Suppressor macrophage treated with lipopolysaccharide for 1 hour (primary cell): Measurements from ENCODE around the gene CARD18.
A peak's percentile ranks its signal among the peaks of the same experiment; 100 is the strongest.

Experiments used
- DNase-seq, 3 donors: peaks; one replicate each; pipeline ENCODE4 v3.0.0-alpha.2; 2020 to 2022

Gene CARD18, protein sequence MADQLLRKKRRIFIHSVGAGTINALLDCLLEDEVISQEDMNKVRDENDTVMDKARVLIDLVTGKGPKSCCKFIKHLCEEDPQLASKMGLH

DNA sequence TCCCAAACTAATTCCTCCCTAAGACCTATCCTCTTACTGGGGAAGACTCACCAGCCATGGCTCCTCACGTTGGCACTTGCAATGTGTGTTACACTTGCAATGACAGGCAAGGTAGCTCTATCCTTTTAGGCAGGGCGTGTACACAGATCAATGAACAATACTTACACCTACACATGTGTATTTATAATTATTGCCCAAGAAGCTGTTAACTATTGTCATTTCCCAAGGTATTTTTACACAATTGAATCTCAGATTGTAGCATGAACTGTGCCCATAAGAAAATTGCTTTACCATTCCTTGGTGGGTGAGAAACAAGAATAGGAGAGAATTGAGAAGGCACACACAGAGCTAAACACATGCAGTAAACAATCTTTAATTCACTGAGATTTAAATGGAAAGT, at the start of gene CARD18:
CARD18 (minus strand) TSS at position 101 of the 400 bp plus-strand sequence; CDS start at position 58, 43 bp downstream.
- no peak for DNase-seq

DNA sequence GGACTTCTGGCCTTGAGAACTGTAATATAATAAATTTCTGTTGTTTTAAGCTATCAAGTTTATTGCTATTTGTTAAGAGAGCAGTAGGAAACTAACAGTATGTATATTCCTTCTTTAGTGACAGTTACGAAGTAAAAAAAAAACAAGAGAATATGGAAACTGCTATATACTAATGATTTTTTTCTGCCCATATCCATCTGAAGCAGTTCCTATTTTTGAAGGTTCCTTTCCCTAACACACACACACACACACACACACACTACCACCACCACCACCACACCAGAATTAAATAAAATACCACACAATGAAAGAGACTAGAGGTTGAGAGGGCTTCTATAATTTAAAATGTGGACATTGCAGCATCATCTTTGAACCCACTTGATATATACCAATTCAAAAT, 44.4 kb upstream of the CARD18 start:
- DNase-seq: no peak

DNA sequence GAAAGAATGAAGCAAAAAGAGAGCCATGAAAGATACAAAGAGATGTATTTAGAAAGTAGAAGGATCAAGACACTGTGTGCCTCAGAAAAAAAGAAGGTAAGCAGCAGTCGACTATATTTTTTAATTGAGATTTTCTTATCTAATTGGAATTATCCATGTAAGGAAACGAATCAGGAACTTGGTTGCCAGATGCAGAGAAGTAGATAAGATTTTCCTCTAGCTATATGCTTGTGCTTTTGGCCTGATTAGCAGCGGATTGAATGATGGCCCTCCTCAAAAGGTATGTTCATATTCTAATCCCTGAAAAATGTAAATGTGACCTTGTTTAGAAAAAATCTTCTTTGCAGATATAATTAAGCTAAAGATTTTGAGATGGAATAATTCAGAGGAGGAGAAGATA, 43.9 kb upstream of the CARD18 start:
- no peak for DNase-seq

DNA sequence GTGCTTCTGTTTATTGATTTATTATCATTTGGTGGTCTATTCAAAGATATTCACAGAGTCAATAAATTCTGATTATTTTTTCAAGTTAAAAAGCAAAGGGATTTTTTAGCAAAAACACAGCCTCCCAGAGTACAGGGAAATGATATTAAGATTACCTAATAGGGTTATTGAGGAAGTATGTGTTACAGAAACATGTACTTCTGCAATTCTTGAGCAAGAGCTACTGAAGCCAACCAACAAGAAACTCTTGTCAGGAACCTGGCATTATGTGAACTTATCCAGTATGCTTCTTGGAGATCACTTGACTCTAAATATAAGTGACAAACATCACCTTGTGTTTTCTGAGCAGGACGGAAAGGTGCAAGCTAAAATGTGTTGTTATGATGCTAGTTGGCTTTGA, 42.0 kb upstream of the CARD18 start:
- DNase-seq: peak; percentile 69 to 91 (median 91)

DNA sequence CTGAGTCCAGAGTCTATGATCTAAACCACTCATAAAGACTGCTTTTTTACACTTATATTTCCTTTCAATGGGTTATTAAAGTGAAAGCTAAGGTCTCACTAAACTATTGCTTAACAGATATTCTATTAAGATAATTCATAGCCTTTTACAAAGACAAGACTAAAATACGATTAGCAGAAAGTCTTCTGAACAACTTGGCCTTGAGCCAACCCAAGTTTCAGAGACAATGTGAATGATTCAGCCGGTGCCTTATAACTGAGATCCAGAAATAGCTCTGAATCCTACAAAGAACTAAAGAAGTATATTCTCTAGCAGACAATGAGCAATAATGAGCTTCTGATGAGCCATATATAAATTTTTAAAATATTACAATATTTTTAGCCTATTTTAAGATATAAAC, 41.5 kb upstream of the CARD18 start:
- DNase-seq: peak; percentile 77 to 94 (median 88)

DNA sequence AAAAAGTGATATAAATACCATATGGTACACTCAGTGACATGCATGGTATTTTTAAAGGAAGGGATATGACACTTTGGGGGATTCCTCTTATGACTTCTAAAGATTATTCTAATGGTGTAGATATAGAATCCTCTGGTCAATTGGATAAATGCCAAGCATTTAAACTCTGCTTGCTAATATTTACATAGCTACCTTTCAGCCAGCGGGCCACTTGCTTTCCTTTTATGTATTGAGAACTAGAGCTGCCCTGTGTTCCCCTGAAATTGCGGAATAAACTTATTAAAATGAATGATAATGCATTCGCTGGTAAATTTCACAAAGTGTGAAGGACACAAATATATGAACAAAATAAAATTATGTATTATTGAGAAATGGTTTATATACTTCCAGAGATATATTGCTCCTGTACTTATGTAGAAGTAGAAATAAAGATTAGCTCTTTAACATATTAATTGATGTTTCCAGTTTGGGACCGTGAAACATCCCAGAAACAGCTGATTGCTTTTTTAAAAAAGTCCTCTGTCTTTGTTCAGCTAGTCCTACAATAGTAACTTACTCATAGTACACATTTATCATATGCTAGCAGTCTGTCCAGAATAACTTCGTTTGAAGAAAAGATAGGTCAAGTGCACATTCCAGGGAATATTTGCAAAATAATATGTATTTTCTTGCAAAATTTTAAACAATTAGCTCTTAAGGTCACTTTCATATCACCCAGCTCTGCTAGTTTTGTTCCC, 40.1 kb upstream of the CARD18 start:
- no peak for DNase-seq

DNA sequence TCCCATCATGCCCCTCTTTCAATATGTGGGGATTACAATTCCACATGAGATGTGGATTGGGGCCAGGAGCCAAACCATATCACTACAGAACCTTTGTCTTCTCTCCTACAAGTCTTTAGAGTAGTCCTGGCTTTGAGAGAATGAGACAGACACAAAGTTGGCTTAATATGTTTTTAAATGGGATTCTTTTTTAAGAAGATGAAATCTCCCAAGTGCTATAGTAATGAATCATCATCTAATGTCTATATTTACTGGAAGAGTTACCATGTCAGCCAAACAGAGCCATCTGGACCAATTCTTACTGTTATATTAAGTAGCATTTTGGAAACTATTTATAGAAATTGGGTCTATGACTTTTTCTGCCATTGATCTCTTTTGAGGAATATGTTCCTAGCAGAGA, 38.1 kb upstream of the CARD18 start:
- DNase-seq: no peak

DNA sequence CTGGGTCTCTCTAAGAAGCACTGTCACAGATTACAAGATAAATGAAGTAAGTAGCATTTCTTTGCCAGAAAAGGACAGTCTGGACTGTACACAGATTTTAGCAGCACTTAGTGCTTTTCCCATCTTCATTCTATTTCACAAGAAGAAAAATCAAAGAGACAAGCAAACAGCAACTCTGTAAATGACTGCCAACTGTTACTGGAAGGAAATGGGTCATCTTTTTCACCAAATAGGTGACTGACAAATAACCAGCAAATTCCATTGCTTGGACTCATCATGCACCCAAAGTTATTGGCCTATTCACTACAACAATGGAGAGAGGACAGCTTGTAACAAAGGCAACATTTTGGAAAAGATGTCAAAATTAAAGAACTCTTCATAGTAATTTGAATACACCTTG, 28.9 kb upstream of the CARD18 start:
- DNase-seq: peak in 1 of 3 donors; percentile 17

DNA sequence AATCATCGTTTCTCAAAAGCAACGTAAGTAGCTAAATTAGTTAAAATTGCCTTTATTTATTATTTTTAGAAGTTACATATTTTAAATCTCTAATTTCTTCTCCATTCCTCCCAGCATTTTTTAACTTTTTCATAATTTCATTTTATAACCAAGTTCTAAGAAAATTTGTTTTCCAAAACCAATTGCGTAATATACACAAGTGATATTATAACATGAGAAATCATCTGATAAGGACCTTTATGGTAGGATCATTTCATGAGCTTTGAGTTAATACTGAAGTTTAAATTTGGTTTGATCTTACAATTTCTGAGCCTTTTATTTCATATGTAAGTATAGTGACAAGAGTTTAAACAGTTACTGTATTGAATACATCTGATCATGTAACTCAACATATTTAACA, 27.7 kb upstream of the CARD18 start:
- peak in 1 of 3 donors; percentile 10 for DNase-seq

DNA sequence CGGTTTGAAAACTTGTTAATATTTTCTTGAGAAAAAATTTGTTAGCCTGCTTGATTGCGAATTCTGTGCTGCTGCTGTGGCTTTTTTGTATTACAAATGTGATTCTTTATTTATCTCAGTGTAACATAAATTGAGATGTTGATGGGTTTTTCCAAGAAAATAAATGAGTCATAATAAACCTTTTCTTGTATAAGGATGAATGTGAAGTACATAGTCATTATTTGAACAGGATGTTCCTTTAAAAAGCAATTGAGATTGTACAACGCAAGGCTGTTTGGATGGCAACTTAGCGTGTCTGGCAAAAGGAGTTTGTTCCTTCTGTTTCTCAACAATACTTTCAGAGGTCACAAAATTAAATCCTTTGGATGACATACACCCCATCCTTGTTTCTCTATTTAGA, 24.6 kb upstream of the CARD18 start:
- peak in 2 of 3 donors; percentile 59 to 60 for DNase-seq

DNA sequence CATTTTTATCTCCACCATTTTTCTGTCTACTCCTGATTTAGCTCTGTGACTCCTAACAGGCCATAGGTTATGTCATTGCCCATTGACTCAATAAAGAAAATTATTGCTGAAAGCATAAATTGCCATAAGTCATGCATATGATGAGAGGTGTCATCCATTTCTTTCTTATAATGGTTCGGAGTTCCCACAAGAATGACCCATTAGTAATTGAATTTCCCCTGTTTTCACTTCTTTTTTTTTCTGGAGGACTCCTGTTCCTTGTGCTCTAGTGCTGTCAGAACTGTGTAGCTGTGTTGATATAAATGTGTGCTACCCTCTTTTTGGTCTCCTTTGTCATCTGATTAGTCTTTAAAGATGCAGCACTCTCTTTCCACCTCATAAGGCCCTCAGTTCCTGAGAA, 22.9 kb upstream of the CARD18 start:
- DNase-seq: peak; percentile 67 to 95 (median 93)

DNA sequence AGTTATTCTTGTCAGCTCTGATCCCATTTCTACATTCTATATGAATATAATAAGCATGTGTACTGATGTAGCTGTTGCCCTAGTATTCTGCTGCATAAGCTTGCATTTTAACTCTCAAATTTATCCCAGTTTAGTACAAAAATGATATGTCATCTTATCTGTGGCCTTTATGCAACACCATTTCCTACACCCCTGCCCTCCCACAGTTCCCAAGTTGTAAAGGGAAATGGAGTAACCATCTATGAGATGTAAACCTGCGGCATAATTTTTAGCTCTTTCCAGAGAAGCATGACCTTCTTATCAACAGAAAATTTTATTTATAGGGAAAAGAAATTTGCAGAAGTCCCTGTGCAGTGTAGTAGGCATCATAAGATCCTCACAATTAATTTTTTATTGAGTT, 18.9 kb upstream of the CARD18 start:
- DNase-seq: peak; percentile 42 to 61 (median 56)

DNA sequence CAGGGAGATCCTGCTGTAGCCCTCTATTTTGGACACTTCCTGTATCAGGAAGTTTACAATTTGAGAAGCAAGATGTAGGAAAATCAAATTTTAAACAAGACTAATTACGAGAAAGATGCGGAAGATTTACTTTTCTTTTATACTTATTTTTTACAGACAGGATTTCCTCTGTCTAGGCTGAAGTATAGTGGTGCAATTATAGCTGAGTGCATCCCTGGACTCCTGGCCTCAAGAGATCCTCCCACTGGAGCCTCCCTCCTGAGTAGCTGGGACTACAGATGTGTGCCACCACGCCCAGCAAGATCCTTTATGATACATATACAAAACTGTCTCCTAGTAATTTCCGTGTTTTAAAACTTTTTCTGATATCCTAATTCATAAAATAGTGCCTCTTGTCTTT, 17.2 kb upstream of the CARD18 start:
- no peak for DNase-seq

DNA sequence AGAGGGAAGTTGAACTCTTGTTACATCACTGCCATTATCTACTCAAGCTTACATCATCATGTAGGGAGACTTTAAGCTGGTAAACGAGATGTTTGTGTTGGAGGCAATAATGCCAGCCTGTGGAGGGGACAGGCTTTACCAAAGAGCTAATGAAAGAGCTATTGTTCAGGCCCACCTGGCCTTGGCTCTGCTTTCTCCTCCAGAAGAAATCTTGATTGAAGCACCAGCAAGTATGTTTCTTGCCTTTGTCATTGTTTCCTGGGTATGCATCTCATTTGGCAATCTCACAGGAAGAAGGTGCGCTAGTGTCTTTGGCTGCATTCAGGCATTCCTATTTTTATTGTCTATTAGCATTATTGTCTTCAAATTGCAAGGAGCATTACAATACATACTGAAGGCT, 16.7 kb upstream of the CARD18 start:
- DNase-seq: no peak

DNA sequence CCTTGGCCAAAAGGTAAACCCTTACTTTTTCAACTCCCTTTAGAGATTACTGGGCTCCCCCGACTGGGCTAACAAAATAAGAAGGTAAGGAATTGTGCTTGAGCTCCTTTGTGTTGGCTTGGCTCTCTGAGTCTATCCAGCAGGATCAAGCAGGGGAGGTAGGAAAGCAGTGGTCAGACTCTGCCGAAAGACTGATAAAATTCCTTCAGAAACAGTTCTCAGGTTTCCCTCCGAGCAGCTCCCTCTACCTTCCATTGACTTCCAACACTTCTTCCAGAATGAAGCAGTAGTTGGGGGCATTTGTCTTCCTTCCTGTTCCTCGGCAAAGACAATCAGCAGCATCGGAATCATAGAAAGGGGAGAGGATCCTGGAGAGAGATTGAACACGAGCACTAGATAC, 16.1 kb upstream of the CARD18 start:
- DNase-seq: no peak

DNA sequence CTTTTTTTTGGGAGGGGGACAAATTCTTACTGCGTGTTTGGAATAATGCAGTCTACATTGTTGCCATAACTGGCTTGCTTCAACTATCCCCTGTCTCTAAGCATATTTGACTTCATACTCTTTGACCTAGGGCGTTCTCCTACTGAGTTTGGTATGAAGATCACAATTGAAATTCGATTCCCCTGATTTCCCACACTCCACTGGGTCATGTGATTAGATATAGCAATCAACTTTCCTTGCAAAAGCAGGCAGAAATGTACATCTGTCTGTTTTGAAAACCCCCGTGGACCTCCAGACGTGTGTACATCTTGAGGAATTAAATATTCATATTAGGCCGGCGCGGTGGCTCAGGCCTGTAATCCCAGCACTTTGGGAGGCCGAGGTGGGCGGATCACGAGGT, 13.8 kb upstream of the CARD18 start:
- DNase-seq: no peak

DNA sequence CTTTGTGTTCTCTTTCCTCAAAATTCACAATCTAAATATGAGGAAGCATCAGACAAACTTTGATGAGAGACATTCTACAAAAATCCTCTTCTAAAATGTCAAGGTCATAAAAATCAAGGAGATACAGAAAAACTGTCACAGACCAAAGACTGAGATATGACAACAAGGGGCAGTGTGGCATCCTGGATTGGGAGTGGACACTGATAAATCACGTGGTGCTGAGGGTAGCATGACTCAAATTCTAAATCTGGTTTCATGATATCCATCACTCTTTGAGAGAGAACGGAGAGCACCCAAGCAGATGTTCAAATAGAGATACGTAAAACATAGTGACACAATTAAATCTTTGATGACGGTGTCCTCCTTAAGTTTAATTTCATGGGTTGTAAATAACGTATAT, 13.0 kb upstream of the CARD18 start:
- DNase-seq: peak in 2 of 3 donors; percentile 10 to 36

DNA sequence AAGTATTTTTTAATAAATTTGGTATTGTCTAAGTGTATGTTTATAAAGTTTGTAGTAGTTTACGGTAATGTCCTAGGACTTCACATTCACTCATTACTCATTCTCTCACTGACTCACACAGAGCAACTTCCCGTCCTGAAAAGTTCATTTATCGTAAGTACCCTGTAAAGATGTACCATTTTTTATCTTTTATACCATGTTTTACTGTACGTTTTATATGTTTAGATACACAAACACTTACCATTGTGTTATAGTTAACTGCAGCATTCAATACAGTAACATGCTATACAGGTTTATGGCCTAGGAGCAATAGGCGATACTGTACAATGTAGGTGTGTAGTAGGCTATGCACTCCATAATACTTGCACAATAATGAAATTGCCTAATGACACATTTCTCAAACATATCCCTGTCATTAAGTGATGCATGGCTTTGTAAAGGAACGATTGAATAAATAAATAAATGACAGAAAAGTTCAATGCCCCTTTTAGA, 12.5 kb upstream of the CARD18 start:
- peak; percentile 29 to 79 (median 71) for DNase-seq

DNA sequence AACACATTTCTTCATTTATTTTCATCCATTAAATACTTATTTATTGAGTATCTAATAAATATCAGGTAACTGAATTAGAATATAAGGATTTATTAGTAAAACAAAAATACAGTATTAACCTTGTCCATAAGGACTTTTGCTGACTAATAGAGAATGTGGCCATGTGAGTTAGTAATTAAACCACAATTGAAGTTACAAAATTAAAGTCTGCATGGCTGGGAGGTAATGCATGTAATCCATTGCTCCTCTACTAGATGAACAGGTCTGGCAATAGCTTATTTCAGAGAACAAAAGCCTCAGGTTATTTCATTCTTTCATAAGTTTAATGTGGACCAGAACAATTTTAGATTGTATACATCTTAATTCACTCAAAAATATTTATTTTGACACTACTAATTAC, 9.9 kb upstream of the CARD18 start:
- DNase-seq: no peak

DNA sequence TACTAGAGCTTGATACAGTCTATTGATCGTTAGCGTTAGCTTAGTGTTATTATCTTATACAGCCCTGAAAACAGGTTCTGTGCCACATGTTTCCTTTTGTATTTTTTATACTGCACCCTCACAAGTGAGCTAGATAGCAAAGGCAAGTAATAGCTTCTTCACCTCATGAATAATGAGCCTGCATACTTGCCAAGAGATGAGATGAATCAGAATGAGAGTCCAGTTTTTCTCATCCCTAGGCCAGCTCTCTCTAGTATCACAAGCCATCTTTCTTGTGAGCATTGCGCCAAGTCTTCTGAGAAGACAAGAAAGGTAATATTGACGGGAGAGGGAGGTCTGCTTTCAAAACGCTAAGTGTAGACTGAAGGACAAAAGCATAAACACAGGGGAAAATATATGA, 8.7 kb upstream of the CARD18 start:
- no peak for DNase-seq

DNA sequence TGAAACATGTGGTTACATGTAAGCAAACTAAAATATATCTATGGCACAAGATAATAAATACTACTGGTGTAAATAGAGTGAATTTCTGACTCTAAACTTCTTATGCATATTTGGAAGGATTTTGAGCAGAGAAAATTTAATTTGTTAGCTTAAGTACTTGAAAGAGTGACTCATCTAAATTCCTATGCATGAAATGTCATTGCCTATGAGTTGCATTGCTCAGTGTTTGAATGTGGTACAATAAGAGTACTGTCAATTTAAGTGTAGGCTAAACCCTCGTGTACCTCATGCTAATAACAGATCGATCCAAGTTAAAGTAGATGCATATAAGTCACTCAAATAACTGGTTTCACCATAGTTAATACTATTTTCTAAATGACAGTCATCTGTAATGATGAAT, 5.3 kb upstream of the CARD18 start:
- DNase-seq: peak in 1 of 3 donors; percentile 22

DNA sequence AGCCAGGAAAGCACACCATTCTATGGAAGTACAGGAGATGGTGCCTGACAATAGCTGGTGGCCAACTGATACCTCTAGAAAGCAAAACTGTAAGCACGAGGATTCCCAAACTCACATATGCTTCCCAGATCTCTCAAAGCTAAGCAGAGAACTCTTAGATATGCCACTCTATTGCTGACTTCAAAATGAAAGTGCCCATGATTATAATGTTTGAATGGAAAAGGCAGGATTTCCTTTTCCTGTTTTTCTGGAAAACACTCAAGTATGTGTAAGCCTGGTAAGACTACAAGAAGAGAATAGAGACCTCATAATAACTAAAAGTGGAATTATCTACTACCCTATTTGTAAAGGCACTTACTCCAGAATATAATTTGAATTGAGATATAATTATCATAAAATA, 2.6 kb upstream of the CARD18 start:
- DNase-seq: no peak

DNA sequence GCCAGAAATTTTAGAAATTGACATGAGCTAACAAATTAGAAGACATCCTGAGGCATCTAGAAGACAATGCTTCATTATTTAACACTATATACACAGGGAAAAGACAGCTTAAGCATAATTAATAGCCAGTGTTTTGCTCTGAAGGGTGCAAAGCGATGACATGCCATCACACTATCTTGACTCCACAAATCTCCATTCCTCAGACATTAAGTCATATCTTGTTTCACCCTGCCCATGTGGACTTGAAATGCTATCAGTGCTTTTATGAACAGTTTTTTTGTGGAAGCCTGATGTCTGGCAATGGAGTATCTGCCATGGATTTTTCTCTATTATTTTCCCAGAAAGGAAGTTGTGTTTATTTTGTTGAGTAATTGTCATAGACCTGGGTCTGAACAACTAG, 2.3 kb downstream of the CARD18 start:
- DNase-seq: no peak

DNA sequence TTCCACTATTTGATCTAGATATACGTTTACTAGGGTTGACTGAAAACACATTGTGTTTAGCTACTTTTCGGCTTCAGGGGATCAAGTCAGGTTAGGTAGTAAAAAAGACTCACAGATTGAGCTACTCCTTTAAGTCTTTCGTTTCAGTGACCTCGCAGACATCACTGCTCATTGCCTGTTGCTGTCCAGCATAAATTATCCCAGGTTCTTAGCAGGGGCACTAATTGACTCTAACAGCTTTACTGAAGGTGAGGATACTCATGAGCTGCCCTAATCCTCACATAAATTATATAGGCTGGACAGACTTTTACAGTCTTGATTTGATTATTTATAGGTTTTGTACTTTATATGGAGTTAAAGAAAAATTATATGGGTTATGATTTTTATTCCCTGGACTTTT, 3.7 kb downstream of the CARD18 start:
- DNase-seq: no peak
